Esophagus squamous epithelium (tissue), 4 donors: Measurements from ENCODE around the gene ABCA3.

Experiments
- POLR2A ChIP-seq, 4 donors: fragments of 450-650 bp; IDR thresholded peaks; one replicate each; pipeline ENCODE4 v1.6.1; 2017; ENCODE audit warnings: antibody characterized with exemption in 4 of 4, mild to moderate bottlenecking in 4 of 4, moderate library complexity in 3 of 4
- TF ChIP-seq, protein P1 (sequence below), 6 experiments: fragments of 450-650 bp in 4 of 6; fragments of 200-600 bp in 2 of 6; sonication (generic) in 2 of 6; IDR thresholded peaks; one replicate each; pipeline ENCODE4 v1.5.1; 2016 to 2019; ENCODE audit warnings: antibody characterized with exemption in 6 of 6, mild to moderate bottlenecking in 4 of 6, moderate library complexity in 4 of 6

GRCh38 chr16:2250652-2251295 lies 89.8 kb downstream of the ABCA3 start:
- TF ChIP-seq POLR2A (IDR thresholded peaks at IDR 0.05), result no peak
- TF ChIP-seq, protein P1, sequence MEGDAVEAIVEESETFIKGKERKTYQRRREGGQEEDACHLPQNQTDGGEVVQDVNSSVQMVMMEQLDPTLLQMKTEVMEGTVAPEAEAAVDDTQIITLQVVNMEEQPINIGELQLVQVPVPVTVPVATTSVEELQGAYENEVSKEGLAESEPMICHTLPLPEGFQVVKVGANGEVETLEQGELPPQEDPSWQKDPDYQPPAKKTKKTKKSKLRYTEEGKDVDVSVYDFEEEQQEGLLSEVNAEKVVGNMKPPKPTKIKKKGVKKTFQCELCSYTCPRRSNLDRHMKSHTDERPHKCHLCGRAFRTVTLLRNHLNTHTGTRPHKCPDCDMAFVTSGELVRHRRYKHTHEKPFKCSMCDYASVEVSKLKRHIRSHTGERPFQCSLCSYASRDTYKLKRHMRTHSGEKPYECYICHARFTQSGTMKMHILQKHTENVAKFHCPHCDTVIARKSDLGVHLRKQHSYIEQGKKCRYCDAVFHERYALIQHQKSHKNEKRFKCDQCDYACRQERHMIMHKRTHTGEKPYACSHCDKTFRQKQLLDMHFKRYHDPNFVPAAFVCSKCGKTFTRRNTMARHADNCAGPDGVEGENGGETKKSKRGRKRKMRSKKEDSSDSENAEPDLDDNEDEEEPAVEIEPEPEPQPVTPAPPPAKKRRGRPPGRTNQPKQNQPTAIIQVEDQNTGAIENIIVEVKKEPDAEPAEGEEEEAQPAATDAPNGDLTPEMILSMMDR (IDR thresholded peaks at IDR 0.05), result no peak
